Peyer's patch (tissue), 4 donors: ENCODE data around the gene RNF169.

Source experiments
- CTCF ChIP-seq, 6 experiments: fragments of 450-650 bp in 4 of 6; fragments of 200-600 bp in 2 of 6; sonication (generic) in 1 of 6; IDR thresholded peaks; one replicate each; pipeline ENCODE4 v1.5.1; 2017 to 2019; ENCODE audit warnings: antibody characterized with exemption in 6 of 6, mild to moderate bottlenecking in 3 of 6, moderate library complexity in 1 of 6
- POLR2A ChIP-seq, 2 donors: fragments of 450-650 bp; IDR thresholded peaks; one replicate each; pipeline ENCODE4 v1.5.1; 2017; ENCODE audit warnings: antibody characterized with exemption in 2 of 2, mild to moderate bottlenecking in 2 of 2, moderate library complexity in 2 of 2

- TF ChIP-seq CTCF (IDR thresholded peaks at IDR 0.05) (no peak), POLR2A (IDR thresholded peaks at IDR 0.05) (no peak)
These were observed 90.8 kb downstream of the RNF169 start for GRCh38 chr11:74839446-74839845.
